Measurements from ENCODE around the gene A4GNT. TPM values are rescaled to one million over a fixed set of nuclear protein-coding genes. Genes with fewer than 3 reads are reported as not detected.

The A4GNT gene
- not detected in 2 replicates for total RNA-seq

GRCh38 chr3:138132239-138132638 lies at the start of gene A4GNT:
Gene A4GNT (minus strand): TSS chr3:138132390. CDS start chr3:138131256, 1,134 bp downstream.

GRCh38 chr3:138174421-138175131 lies 42.4 kb upstream of the A4GNT start, which contains the start of gene DBR1:
Gene DBR1 (minus strand): TSS chr3:138174921. CDS start chr3:138174795, 126 bp downstream.

GRCh38 chr3:138114988-138115971 lies 16.9 kb downstream of the A4GNT start, which contains the start of gene DZIP1L:
Gene DZIP1L (minus strand): TSS chr3:138115608. CDS start chr3:138103971, 11,637 bp downstream.

Other genes starting within 250 kb of the A4GNT start
- gene CLDN18, start 122.2 kb downstream of the A4GNT start, total RNA-seq: not detected in 2 replicates
- 9.2 and 14.9 TPM in 2 replicates for gene DZIP1L, start 16.8 kb downstream of the A4GNT start, total RNA-seq
- gene DBR1, start 42.5 kb upstream of the A4GNT start, total RNA-seq: 7.6 and 7.7 TPM in 2 replicates
- 24.6 and 32.7 TPM in 2 replicates for gene ARMC8, start 54.9 kb upstream of the A4GNT start, total RNA-seq
- 0.09 TPM in 1 of 2 replicates, not detected in the other for gene NME9, start 197.5 kb upstream of the A4GNT start, total RNA-seq
- gene MRAS, start 216.2 kb upstream of the A4GNT start, total RNA-seq: 16.9 and 30.6 TPM in 2 replicates